GDM1 (cell line): ENCODE data around the gene WNK2.
"Not testable (repeated sequence)": the region's sequence is repeated elsewhere in the genome, so short reads cannot be mapped to it uniquely, and the experiment has no call there.

Source experiments
- DNase-seq: peaks from one replicate; lab custom pipeline; 2025; lab: John Stamatoyannopoulos, UW

WNK2 gene

DNA sequence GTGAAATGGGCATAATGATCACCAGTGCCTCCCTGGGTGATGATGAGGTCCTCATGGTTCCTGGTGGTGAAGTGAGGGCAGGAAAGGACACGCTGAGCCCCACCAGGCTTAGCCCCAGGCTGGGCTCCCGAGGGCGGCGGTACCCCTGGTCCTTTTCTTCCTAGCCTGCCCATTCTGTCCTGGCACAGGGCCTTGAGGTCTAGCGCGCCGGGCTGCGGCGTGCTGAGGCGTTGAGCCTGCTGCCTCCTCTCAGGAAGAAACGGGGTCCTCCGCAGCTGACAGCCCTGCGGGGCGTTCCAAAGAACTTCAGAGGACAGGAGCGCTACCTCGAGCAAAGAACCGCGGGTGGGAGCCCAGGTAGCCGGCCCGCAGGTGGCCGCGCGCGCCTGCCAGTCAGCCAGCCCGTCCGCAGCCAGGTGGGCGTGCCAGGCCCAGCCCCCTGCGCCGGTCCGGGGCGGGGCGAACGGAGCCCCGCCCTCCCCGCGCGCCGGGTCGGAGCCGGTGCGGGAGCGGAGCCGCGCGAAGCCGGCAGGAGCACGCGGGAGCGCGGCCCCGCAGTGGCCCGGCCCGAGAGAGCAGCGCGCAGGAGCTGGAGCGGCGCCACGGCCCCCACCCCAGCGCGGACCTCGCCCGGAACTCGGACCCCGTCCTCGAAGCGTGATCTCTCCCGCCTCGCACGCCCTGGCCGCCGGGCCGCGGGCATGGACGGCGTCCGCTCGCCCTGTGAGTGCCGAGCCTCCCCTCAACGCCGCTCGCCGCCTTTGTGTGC is at the start of gene WNK2:
TSS of gene WNK2 (plus strand) at position 477 of the 769 bp plus-strand sequence. CDS start 791 bp downstream, outside the sequence.
- DNase-seq = no peak

- DNase-seq = no peak
Observed at GRCh38 chr9:93134740-93135444, 49.0 kb upstream of the WNK2 start.

DNA sequence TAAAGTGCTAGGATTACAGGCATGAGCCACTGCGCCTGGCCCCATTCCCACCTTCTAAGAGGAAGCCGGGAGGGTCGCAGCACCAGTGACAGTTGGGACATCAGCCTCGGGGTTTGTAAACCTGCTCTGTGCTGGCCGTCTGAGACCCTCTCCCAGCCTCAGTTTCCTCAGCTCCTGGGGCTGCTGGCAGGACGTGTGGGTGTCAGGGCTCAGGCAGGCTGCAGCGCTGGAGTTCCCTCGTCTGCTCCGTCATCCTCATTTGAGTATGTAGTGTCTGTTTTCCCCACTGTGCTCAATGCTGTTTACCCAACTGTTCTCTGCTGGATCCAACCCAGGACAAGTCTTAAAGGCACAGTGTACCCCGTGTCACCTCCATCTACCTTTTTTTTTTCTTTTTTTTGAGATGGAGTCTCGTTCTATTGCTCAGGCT is 47.9 kb upstream of the WNK2 start:
- no peak for DNase-seq

- no peak for DNase-seq
Observed at GRCh38 chr9:93137362-93137761, 46.6 kb upstream of the WNK2 start.

DNA sequence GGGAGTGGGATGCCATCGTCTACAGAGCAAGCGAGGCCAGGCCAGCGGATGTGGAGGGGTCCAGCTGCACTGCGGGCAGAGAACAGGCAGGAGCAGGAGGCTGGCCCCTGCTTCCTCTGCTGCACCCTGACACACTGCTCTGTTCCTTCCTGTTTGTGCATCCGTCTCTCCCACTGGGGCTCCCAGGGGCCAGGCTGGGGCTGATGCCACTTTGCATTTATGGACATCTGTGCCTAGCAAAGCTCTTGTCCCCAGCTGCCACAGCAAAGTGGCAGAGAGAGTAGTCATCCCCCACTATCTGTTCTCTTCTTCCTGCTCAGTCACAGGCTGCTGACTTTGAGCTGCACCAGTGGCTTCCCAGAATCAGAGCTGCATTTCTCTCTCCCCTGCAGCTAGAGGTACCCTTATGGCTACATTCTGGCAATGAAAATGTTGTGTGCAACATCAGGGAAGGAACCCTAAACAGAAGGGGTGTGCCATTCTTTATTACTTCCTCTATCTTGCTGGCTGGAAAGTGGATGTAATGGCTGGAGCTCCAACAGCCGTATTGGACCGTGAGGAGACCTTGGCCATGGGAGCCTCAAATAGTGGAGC is 45.7 kb upstream of the WNK2 start:
- no peak for DNase-seq

- no peak for DNase-seq
Observed at GRCh38 chr9:93139365-93140182, 44.4 kb upstream of the WNK2 start.

DNA sequence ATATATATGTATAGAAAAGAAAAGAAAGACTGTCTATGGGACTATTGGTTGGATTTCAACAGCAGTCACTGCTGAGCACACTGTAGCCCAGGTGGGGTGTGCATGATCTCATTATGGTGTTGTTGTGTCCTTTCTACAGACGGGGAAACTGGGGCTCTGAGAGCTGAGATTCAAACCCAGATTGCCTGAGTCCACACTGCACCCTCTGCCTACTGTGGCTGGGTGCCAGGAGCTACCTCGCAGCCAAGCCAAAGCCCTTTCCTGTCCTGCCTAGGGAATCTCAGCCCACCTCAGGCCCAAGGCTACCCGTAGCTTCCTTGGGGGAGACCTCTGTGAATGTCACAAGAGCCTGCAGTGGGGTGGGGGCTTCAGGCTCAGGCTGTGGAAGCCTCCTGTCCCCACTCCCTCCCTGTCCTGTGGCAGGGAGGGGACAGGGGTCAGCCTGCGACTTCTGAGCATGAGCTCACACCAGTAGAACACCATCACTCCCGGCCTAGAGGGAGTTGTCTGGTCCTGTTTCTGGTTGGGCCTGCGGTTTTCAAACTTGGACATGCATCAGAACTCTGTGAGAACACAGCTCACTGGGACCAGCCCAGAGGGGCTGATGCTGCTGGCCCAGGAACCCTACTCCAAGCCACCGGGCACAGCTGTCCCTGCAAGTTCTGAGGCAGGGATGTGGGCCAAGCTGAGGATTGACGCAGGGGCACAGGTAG is 42.0 kb upstream of the WNK2 start:
- DNase-seq = no peak

DNA sequence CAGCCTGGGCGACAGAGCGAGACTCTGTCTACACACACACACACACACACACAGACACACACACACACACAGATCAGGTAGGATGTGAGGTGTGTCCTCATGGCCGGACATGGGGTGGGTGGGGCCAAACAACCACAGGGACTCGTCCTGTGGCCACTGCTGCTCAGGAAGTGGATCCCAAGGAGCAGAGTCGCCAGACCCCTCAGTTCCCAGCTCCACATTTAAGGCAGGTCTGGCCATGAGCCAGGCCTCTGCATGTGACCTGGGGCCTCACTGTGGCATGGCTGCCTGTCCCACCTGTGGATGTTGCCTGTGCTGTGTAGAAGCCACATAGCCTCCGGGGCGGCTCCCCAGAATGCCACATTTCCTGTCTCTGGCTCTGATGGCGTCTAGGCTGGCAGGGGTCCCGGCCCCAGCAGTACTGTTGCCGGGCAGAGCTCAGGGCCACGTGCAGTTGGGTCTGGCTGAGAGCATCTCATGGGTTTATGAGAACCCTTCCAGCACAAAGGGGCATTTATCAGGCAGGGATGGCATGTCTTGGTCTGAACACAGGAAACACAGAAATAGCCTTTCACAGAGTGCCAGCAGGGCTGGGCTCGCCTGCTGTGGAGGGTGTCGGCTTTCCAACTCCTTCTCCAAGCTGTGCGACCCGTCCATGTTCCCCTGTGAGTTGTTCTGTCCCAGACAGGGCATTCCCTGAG is 40.0 kb upstream of the WNK2 start:
- DNase-seq = no peak

GRCh38 chr9:93146696-93147095 is 37.2 kb upstream of the WNK2 start:
- DNase-seq = not testable (repeated sequence)

DNA sequence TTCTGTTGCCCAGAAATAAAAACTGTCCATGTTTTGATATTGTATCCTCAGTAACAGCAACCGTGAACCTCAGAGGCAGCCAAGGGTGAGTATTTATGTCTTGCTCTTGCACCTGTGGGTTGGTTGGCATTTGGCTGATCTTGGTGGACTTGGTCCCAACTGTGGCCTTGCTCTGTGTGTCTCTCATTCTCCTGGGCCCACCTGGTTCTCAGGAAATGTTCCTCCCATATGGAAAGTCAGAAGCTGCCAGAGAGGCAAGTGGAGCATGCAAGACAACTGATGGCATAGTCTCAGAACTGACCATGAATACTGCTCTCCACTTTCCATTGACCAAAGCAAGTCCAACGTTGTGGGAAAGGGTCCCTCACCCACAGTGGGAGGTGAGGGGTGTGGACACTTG is 36.3 kb upstream of the WNK2 start:
- no peak for DNase-seq

DNA sequence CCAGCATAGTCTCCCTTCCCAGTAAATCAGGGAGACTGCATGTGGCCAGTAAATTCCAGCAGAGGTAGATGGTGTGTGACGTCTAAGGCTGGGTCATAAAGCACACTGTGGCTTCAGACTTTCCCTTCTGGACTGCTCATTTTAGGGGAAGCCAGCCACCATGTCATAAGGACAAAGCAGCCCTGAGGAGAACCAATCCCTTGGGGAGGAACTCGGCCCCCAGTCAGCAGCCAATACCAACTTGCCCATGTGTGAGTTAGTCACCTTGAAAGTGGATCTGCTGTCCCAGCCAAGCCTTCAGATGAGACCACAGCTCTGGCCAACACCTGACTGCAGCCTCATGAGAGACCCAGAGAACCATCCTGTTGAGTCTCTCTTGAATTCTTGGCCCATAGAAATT is 35.2 kb upstream of the WNK2 start:
- no peak for DNase-seq

DNA sequence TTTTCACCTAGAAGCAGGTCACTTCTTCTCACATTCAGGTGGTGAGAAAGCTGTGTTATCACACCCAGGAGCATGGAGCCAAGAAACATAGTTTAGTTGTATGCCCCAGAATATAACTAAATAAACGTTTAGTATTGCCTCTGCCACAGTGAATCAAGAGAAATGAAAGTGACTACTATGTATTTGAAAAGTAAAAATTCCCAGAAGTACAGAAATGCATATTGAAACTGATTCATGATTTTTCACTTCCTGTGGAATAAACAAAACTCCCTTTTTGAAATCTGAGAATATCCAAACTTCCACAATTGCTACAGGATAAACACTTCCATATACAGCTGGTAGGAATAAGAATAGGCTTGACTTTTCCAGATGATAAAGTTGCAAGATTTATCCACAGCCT is 34.6 kb upstream of the WNK2 start:
- no peak for DNase-seq

DNA sequence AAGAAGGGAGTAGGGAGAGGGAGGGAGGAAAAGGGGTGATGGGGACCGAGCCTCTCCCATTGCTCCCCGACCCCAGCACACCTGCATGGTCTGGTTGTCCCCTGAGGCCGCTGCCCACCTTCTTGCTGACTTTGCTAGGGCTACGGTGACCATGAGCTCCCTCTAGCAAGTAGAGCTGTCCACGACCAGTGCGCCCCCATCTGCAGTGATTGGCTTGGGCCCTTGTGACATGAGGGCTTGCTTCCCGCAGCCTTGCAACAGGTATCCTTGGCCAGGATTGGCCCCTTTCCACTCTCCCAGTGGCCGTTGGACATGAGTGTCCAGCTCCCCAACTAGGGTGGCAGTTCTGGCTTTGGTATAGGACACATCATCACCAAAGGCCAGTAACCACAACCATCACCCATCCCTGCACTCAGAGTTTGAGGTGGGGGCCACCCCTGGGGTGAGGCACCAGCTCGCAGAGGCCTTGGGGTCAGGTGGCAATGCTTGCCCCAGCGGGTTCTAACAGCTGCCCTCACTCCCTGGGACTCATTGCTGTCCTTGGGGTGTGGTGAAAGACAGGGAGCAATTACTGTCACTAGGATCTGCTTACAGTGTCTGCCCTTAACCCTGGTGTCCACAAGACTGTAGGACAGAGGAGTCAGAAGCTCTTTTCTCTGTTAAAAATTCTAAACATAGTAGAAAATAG is 32.7 kb upstream of the WNK2 start:
- no peak for DNase-seq

- peak; percentile 47 for DNase-seq
Observed at GRCh38 chr9:93154293-93154903, 29.5 kb upstream of the WNK2 start.

DNA sequence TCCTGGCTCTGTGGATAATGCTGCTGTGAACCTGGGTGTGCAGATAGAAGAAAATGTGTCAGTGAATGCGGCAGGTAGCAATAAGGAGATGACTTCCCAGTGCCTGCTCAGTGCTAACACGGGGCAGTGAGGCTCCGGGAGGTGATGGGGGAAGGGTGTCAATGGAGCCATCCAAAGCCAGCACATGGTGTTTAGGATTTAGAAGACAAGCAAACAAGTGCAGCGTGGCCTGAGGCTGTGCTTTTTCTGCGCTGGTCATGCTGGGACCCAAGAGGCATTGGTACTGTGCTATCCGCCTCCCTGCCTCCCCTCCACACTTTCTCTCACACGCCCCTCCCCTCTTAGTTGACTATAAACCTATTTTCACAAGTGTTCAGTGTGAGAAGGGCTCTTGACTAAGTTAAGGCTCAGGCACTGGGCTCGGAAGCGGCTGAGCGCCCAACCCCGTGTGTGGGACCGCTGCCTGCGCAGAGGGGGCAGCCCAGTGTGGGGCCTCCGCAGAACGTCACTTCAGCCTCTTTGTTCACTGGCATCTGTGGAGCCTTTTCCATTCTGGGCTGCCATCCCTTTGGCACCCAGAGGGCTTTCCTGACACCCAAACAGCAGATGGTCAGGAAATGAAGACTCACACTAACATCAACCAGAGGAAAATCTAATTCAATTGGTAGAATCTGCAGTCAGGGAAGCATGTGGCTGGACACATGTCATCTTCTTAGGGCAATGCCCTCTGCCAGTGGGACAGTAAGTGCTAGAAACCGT is 28.0 kb upstream of the WNK2 start:
- DNase-seq = no peak

GRCh38 chr9:93156475-93157008 is 27.4 kb upstream of the WNK2 start:
- DNase-seq = no peak

DNA sequence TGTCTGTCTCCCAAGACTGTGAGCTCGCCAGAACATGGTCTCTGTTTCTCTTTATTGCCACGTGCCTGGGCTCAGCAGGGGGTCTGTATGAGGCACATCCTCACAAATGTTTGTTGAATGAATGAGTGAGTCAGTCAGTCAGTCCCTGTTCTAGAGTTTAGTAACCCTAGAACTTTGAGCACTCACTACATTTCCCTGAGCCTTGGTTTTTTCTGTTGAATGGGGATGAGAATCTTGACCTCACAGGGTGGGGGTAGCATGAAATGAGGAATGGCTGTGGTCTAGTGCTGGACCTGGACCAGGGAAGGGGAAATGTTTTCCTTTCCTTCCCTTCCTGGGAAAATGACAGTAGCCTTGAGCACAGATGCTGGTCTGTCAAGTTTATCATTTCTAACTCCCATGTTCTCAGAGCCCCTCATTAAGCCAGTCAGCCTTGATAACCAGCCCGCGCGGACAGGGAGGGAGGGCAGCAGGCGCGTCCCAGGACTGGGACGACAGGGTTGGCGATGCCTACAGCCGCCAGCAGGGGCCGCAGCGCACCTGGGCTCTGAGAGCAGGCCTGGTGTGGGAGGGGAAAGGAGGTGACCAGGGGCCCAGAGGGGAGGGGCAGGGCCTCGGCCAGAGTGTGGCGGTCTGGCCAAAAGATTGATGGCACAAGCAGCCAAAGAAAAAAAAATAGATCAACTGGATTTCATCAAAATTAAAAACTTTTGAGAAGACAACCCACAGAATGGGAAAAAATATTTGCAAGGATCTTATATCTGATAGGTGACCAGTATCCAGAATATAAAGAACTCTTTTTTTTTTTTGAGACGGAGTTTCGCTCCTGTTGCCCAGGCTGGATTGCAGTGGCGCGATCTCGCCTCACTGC is 24.1 kb upstream of the WNK2 start:
- peak; percentile 52 for DNase-seq
